ENCODE results near the gene FMNL2.
"Not testable (repeated sequence)": the region's sequence is repeated elsewhere in the genome, so short reads cannot be mapped to it uniquely, and the experiment has no call there.

GRCh38 chr2:152474523-152474922, 139.5 kb downstream of the FMNL2 start:
- TF ChIP-seq SRF (IDR thresholded peaks at IDR 0.05; ENCODE audit: low read depth); EZH2phosphoT487 (IDR thresholded peaks at IDR 0.05; ENCODE audit: borderline replicate concordance); POLR2A (IDR thresholded peaks at IDR 0.05; ENCODE audit: borderline replicate concordance, extremely low read depth, insufficient read depth, insufficient read length); ZNF274 (IDR thresholded peaks at IDR 0.05; ENCODE audit: low read depth, low read length): not testable (repeated sequence)
- TF ChIP-seq, protein P1, sequence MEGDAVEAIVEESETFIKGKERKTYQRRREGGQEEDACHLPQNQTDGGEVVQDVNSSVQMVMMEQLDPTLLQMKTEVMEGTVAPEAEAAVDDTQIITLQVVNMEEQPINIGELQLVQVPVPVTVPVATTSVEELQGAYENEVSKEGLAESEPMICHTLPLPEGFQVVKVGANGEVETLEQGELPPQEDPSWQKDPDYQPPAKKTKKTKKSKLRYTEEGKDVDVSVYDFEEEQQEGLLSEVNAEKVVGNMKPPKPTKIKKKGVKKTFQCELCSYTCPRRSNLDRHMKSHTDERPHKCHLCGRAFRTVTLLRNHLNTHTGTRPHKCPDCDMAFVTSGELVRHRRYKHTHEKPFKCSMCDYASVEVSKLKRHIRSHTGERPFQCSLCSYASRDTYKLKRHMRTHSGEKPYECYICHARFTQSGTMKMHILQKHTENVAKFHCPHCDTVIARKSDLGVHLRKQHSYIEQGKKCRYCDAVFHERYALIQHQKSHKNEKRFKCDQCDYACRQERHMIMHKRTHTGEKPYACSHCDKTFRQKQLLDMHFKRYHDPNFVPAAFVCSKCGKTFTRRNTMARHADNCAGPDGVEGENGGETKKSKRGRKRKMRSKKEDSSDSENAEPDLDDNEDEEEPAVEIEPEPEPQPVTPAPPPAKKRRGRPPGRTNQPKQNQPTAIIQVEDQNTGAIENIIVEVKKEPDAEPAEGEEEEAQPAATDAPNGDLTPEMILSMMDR (IDR thresholded peaks at IDR 0.05 in 2 of 3, conservative IDR thresholded peaks at IDR 0.05 in 1 of 3; ENCODE audit: borderline replicate concordance in 1 of 3, insufficient read depth in 1 of 3, low read depth in 2 of 3, low read length in 2 of 3) = not testable (repeated sequence)

Data from HCT116 (cell line).